Measurements from ENCODE around the gene MRFAP1L1. TPM values are rescaled to one million over a fixed set of nuclear protein-coding genes. Genes with fewer than 3 reads are reported as not detected.

The MRFAP1L1 gene
- total RNA-seq, 2 donors from 2014 or later = 44.0 to 55.1 TPM

GRCh38 chr4:6695660-6696610 is 13.7 kb downstream of the MRFAP1L1 start:
- peak; percentile 74 for DNase-seq (ENCODE audit: low spot score)
- peak; percentile 81 to 83 for ATAC-seq
- no peaks in the 10 kb centered on the region for H3K27me3 Mint-ChIP-seq
- H3K4me1 Mint-ChIP-seq (ENCODE audit: low read depth in 2 of 2) = peaks cover 50 to 59% of the 10 kb centered on the region in 2 donors
- H3K27ac Mint-ChIP-seq = peak overlapping the region; percentile 96 to 98
- H3K9me3 Mint-ChIP-seq = no peaks in the 10 kb centered on the region
- H3K36me3 Mint-ChIP-seq = peaks cover 4% of the 10 kb centered on the region
- peak overlapping the region; percentile 73 for H3K4me3 Mint-ChIP-seq

GRCh38 chr4:6694177-6694901 is 15.3 kb downstream of the MRFAP1L1 start:
- peaks cover 62 to 70% of the 10 kb centered on the region in 2 donors for H3K4me1 Mint-ChIP-seq (ENCODE audit: low read depth in 2 of 2)
- H3K9me3 Mint-ChIP-seq = no peaks in the 10 kb centered on the region
- H3K27me3 Mint-ChIP-seq = no peaks in the 10 kb centered on the region
- ATAC-seq (no peak), DNase-seq (ENCODE audit: low spot score) (no peak)
- H3K27ac Mint-ChIP-seq = peak overlapping the region; percentile 96 to 98
- peak overlapping the region; percentile 73 for H3K4me3 Mint-ChIP-seq
- H3K36me3 Mint-ChIP-seq = no peaks in the 10 kb centered on the region

DNA sequence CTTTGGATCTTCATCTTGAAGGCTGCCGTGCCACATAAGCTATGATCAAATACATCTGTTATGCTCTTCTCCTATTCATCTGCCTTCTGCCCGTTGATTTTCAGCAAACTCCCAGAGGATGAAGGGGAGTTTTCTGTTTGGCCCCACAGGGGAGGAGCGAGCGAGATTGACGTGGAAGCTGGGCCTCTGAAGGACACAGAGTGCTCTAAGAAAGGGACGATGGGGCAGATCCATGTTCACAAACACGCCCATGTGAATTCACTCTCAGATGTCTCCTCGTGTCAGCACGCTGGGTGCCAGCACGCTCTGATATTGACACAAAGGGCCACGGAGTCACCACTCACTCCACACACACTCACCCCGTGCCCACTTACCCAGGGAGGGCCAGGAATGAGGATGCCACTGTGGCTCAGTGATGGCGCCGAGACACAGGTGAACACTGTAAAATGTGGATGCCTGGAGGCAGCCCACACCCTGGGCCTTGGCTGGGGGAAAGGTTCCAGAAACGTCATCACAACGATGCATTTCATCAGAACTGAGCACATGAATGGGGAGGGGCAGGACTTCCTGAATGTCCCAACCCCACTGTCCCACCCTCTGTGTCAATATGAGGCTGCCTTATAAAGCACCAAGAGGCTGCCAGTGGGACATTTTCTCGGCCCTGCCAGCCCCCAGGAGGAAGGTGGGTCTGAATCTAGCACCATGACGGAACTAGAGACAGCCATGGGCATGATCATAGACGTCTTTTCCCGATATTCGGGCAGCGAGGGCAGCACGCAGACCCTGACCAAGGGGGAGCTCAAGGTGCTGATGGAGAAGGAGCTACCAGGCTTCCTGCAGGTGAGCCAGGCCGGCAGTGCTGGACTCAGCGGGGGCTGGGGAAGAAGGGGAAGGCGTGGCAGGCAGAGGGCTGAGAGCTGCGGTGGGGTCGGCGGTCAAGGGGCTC is 16.2 kb downstream of the MRFAP1L1 start, which contains the start of gene S100P:
Gene S100P (plus strand): TSS at position 648 of the 946 bp plus-strand sequence. CDS start 55 bp downstream, at position 703.
- H3K27ac Mint-ChIP-seq = peak within 1 kb of the TSS; percentile 96 to 98
- DNase-seq (ENCODE audit: low spot score) (no peak), ATAC-seq (no peak)
- H3K4me3 Mint-ChIP-seq = peak within 1 kb of the TSS; percentile 73
- no peaks in the 10 kb centered on the region for H3K9me3 Mint-ChIP-seq
- peaks cover 69 to 77% of the 10 kb centered on the region in 2 donors for H3K4me1 Mint-ChIP-seq (ENCODE audit: low read depth in 2 of 2)
- no peaks in the 10 kb centered on the region for H3K27me3 Mint-ChIP-seq
- H3K36me3 Mint-ChIP-seq = no peaks in the 10 kb centered on the region

GRCh38 chr4:6692806-6693205 is 16.9 kb downstream of the MRFAP1L1 start:
- Mint-ChIP-seq H3K4me1 (ENCODE audit: low read depth in 2 of 2) (peaks cover 71 to 79% of the 10 kb centered on the region in 2 donors), H3K27ac (peak overlapping the region; percentile 96 to 98), H3K4me3 (peak overlapping the region; percentile 62), H3K9me3 (no peaks in the 10 kb centered on the region), H3K36me3 (no peaks in the 10 kb centered on the region), H3K27me3 (no peaks in the 10 kb centered on the region)
- ATAC-seq (no peak), DNase-seq (ENCODE audit: low spot score) (no peak)

DNA sequence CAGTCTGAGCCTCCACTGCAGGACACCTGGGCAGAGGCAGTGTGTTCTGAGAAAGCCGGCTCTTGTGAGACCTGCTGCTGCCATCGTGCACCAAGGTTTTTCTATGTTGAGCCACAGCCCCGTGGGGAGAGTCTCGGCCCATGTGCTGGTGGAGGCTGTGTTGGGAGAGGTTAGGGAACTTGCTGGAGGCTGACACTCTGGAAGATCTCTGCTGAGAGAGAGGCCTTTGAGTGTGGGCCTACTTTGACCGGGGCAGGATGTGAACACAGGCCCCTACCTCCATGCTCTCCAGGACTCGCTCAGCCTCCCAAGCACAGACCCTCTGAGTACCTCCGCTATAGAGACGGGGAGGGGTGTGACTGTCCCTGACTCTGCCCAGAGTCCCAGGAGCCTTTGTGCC is 17.3 kb downstream of the MRFAP1L1 start:
- Mint-ChIP-seq H3K27me3 (no peaks in the 10 kb centered on the region), H3K36me3 (no peaks in the 10 kb centered on the region), H3K4me1 (ENCODE audit: low read depth in 2 of 2) (peaks cover 73 to 81% of the 10 kb centered on the region in 2 donors), H3K4me3 (peak overlapping the region; percentile 62), H3K9me3 (no peaks in the 10 kb centered on the region), H3K27ac (peak overlapping the region; percentile 96 to 98)
- DNase-seq (ENCODE audit: low spot score) (no peak), ATAC-seq (no peak)

DNA sequence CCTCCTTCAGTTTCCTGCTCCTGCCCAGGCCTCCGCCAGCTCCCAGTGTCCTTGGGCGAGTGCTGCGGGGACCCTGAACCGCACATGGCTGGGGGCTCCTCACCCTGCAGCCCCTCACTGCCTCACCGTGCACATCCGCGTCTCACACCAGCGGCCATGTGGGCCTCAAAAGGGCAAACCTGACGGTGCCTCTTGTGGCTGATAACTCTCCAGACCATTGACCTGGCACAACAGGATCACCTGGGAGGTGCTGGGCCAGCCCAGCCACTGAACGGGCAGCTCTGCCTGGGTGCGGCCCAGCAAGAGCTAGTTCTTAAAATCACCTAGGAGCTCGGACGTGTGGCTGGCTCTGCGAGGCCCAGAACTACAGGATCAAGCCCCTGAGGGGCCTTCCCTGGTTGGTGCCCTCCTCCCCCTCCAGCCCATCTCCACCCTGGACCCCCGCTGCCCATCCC is 20.1 kb downstream of the MRFAP1L1 start:
- H3K27me3 Mint-ChIP-seq = no peaks in the 10 kb centered on the region
- peaks cover 66 to 67% of the 10 kb centered on the region in 2 donors for H3K4me1 Mint-ChIP-seq (ENCODE audit: low read depth in 2 of 2)
- H3K27ac Mint-ChIP-seq = peak overlapping the region; percentile 97 to 99
- ATAC-seq = peak in 1 of 2 donors; percentile 7
- DNase-seq (ENCODE audit: low spot score) = no peak
- H3K4me3 Mint-ChIP-seq = peak overlapping the region; percentile 91
- no peaks in the 10 kb centered on the region for H3K9me3 Mint-ChIP-seq
- no peaks in the 10 kb centered on the region for H3K36me3 Mint-ChIP-seq

DNA sequence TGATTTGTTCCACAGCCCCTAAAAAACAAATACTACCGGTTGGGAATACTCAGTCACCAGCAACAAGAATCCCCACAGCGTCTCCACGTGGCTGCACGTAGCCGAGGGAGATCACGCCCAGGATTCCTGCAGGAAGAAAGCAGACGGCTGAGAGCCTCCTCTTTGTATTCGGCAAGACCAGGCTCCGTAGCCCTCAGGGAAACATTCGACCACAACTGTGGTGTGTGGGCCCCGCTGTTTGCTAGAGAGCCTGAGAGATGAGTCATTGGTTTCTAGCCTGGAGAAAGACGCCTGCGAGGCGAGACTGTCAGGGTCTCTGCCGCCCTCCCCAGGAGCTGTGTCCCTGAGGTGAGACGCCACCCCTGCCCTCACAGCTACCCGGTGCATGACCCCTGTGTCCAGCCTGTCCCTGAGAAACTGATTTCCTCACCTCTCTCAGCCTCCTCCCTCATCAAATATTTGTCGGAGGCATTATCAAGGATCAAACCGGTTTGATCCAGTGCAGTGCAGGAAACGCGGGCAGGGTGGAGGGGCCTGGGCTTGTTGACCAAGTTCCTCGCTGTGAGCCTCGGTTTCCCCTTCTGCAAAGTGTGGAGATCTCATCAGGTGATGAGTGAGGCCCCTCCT is 20.7 kb downstream of the MRFAP1L1 start:
- H3K27me3 Mint-ChIP-seq = no peaks in the 10 kb centered on the region
- DNase-seq (ENCODE audit: low spot score) (peak; percentile 84), ATAC-seq (peak; percentile 91)
- peak overlapping the region; percentile 97 to 99 for H3K27ac Mint-ChIP-seq
- H3K4me1 Mint-ChIP-seq (ENCODE audit: low read depth in 2 of 2) = peaks cover 63 to 65% of the 10 kb centered on the region in 2 donors
- peak overlapping the region; percentile 91 for H3K4me3 Mint-ChIP-seq
- no peaks in the 10 kb centered on the region for H3K9me3 Mint-ChIP-seq
- H3K36me3 Mint-ChIP-seq = no peaks in the 10 kb centered on the region

DNA sequence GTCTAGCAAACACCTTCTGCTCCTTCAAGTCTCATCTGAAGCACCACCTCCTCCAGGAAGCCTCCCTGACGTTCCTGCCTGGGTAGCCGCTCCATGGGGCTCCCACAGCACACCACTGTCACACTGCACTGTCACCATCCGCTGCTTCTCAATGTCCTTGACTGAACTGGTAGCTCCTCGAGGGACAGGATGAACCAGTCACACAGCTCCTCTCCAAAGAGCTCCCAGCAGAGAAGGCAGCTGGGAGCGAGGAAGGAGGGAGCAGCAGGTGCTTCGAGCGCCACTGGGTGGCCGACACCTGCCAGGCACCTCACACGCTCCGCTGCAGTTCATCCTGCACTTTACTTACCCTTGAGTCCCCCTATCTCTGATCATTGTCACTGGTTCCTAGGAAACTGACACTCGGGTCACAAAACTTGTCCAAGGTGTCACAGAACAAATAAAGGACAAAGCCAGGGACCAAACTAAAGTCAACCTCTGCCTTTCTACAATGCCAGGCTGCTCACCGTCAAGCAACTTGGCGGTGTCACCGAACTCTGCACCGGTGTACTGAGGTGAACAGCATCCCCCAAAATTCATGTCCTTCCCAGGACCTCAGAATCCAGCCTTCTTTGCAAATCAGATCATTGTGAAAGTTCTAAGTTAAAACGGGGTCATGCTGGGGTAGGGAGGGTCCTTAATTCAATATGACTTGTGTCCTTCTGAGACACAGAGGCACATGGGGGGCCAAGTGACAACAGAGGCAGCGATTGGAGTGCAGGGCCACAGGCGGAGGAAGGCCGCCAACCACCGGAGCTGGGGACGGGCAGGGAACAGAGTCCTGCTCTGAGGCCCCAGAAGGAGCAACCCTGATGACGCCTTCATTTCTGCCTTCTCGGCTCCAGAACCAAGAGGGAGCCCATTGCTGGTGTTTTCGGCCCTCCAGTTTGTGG is 21.5 kb downstream of the MRFAP1L1 start:
- H3K36me3 Mint-ChIP-seq = no peaks in the 10 kb centered on the region
- peaks cover 57 to 59% of the 10 kb centered on the region in 2 donors for H3K4me1 Mint-ChIP-seq (ENCODE audit: low read depth in 2 of 2)

GRCh38 chr4:6686104-6686787 is 23.4 kb downstream of the MRFAP1L1 start:
- Mint-ChIP-seq H3K4me1 (ENCODE audit: low read depth in 2 of 2) (peaks cover 46 to 56% of the 10 kb centered on the region in 2 donors), H3K9me3 (no peaks in the 10 kb centered on the region), H3K36me3 (no peaks in the 10 kb centered on the region), H3K27ac (no peak overlapping the region), H3K4me3 (no peak overlapping the region), H3K27me3 (no peaks in the 10 kb centered on the region)
- no peak for DNase-seq (ENCODE audit: low spot score)
- ATAC-seq = no peak

More for the DNA sequence above, 21.5 kb downstream of the MRFAP1L1 start:
- peak overlapping the region; percentile 97 to 99 for H3K27ac Mint-ChIP-seq
- no peak for ATAC-seq
- H3K9me3 Mint-ChIP-seq = no peaks in the 10 kb centered on the region
- H3K27me3 Mint-ChIP-seq = no peaks in the 10 kb centered on the region
- no peak for DNase-seq (ENCODE audit: low spot score)
- H3K4me3 Mint-ChIP-seq = peak overlapping the region; percentile 91

- Mint-ChIP-seq H3K36me3 (no peaks in the 10 kb centered on the region), H3K4me3 (no peak overlapping the region), H3K4me1 (ENCODE audit: low read depth in 2 of 2) (peaks cover 31 to 50% of the 10 kb centered on the region in 2 donors), H3K27ac (no peak overlapping the region), H3K9me3 (no peaks in the 10 kb centered on the region), H3K27me3 (no peaks in the 10 kb centered on the region)
- DNase-seq (ENCODE audit: low spot score) (no peak), ATAC-seq (no peak)
These were observed 25.0 kb downstream of the MRFAP1L1 start for GRCh38 chr4:6684656-6685055.

DNA sequence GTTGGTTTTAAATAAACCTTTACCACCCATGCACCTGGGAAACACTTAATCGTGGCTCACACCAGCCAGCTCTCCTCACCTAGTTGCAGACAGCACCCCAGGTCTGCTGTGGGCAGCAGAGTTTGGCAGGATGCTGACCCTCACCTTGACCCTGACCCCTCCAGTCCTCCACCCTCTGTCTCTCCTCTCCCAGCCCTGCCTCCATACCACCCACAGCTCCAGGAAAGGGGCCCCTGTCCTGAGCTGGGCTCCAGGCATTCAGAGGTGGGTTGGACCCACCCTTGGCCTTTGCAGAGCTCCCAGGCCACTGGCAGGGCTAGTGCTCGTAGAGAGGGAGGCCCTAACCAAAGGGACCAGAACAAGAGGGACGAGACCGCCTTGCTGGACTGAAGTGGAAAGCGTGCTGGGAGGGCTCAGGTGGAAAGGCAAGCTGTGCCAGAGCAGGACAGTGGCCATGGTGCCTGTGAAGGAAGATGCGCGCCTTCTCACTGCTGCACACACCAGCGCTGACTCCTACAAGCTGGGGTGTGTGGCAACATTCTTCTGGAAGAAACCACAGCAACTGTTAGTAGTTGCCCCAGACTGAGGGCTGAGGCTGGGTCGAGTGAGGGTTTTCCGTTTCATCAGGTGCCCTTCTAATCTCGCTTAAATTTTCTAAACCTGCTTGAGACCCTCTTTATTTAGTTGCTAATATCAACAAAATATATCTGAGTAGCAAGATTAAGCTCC is 26.6 kb downstream of the MRFAP1L1 start:
- Mint-ChIP-seq H3K4me1 (ENCODE audit: low read depth in 2 of 2) (peaks cover 15 to 37% of the 10 kb centered on the region in 2 donors), H3K27ac (no peak overlapping the region)

More for the DNA sequence above, 26.6 kb downstream of the MRFAP1L1 start:
- Mint-ChIP-seq H3K9me3 (no peaks in the 10 kb centered on the region), H3K27me3 (no peaks in the 10 kb centered on the region), H3K36me3 (no peaks in the 10 kb centered on the region), H3K4me3 (no peak overlapping the region)
- DNase-seq (ENCODE audit: low spot score) (peak; percentile 49), ATAC-seq (peak in 1 of 2 donors; percentile 8)
